Fibroblast of mammary gland (primary cell): ENCODE measurements around the gene C2orf68.

ENCODE experiments used
- DNase-seq: peaks from one replicate; pipeline ENCODE4 v3.0.0-alpha.2; 2010; ENCODE audit warnings: low read depth
- H3K4me3 ChIP-seq: 2 replicates; pipeline ENCODE4 v1.5.1; 2011; ENCODE audit warnings: low read depth, mild to moderate bottlenecking, low read length, moderate library complexity; ENCODE audit not compliant: control insufficient read depth
- CTCF ChIP-seq: conservative IDR thresholded peaks from 2 replicates; pipeline ENCODE4 v1.5.1; 2011; ENCODE audit warnings: low read depth, low read length, inconsistent platforms; ENCODE audit not compliant: control insufficient read depth, insufficient read depth

C2orf68 gene

GRCh38 chr2:85598594-85599340 lies 13.1 kb downstream of the C2orf68 start:
- no peak for DNase-seq
- TF ChIP-seq CTCF: no peak
- no peak overlapping the region for H3K4me3 ChIP-seq

- DNase-seq: no peak
- no peak for TF ChIP-seq CTCF
- no peak overlapping the region for H3K4me3 ChIP-seq
Measured at GRCh38 chr2:85597241-85597640, 14.6 kb downstream of the C2orf68 start.

GRCh38 chr2:85596486-85597143 lies 15.3 kb downstream of the C2orf68 start:
- TF ChIP-seq CTCF: no peak
- DNase-seq: no peak
- H3K4me3 ChIP-seq: peak overlapping the region; percentile 92

- H3K4me3 ChIP-seq: peak overlapping the region; percentile 92
- no peak for TF ChIP-seq CTCF
- DNase-seq: no peak
Measured at GRCh38 chr2:85596026-85596333, 15.9 kb downstream of the C2orf68 start.

- peak; percentile 99 for DNase-seq
- H3K4me3 ChIP-seq: peak within 1 kb of the TSS; percentile 92
- TF ChIP-seq CTCF: no peak
Measured at GRCh38 chr2:85595301-85596025, 16.4 kb downstream of the C2orf68 start, which contains the start of gene RNF181. RNF181 (plus strand) TSS chr2:85595745; CDS start chr2:85595764, 19 bp downstream.

- peak overlapping the region; percentile 92 for H3K4me3 ChIP-seq
- DNase-seq: no peak
- no peak for TF ChIP-seq CTCF
Measured at GRCh38 chr2:85594715-85595300, 17.1 kb downstream of the C2orf68 start.
